ENCODE measurements around the gene TRIM3. TPM values are rescaled to one million over a fixed set of nuclear protein-coding genes. Genes with fewer than 3 reads are reported as not detected.

Gene TRIM3
- total and polyA plus RNA-seq, 2 of the 4 experiments (the other 2 are of a cell fraction): 13.8 to 22.3 TPM

DNA sequence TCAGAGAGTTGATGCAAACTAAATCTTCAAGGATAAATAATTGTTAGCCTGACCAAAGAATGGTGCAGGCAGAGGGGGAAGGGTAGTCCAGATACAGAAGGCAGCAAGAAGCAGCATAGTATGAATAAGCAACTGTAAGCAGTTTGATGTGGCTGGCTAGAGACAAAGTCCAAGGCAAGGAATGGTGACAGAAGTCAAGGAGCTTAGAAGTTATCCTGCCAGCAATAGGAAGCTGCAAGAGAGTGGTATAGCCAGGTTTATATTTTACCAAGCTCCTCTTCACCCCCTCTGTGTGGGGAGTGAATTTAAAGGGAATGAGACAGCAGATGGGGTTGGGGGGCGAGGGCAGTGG lies 14.7 kb downstream of the TRIM3 start:
- Histone ChIP-seq H3K9me1 (ENCODE audit: insufficient read depth, low read length) (no peaks in the 10 kb centered on the region), H4K20me1 (ENCODE audit: insufficient read depth, low read length) (0 out of 2 replicates have a peak, but pooled peaks cover 5% of the 10 kb centered on the region), H2BK120ac (ENCODE audit: low read depth, low read length) (no peak overlapping the region), H3K79me1 (ENCODE audit: low read depth in 1 of 2, low read length in 2 of 2) (peaks cover 0 to 7% of the 10 kb centered on the region in 2 experiments; a peak in 1 of 4 replicates), H3K4me3 (ENCODE audit: insufficient read depth, low read depth, low read length) (no peak overlapping the region), H4K91ac (ENCODE audit: insufficient read depth, low read depth, low read length) (no peak overlapping the region), H2AFZ (replicated peaks; ENCODE audit: low read length, poor library complexity) (no peak overlapping the region), H4K5ac (ENCODE audit: low read depth, low read length) (no peak overlapping the region), H3K18ac (ENCODE audit: low read depth, low read length) (no peak overlapping the region), H3K14ac (replicated peaks; ENCODE audit: low read depth, low read length) (no peak overlapping the region), H3K9ac (ENCODE audit: low read depth, low read length) (no peak overlapping the region), H3K36me3 (ENCODE audit: control insufficient read depth, insufficient read depth, low read length) (peaks cover 55% of the 10 kb centered on the region), H3K23ac (ENCODE audit: low read depth, low read length) (no peak overlapping the region), H4K8ac (ENCODE audit: low read depth in 2 of 2, low read length in 2 of 2) (no peak overlapping the region), H2BK20ac (ENCODE audit: low read depth, low read length) (no peak overlapping the region), H2BK5ac (ENCODE audit: low read depth, low read length, poor library complexity, severe bottlenecking) (no peak overlapping the region), H2AK9ac (replicated peaks; ENCODE audit: low read depth, low read length, poor library complexity) (no peak overlapping the region), H3K9me3 (ENCODE audit: control insufficient read depth, insufficient read depth, low read length) (no peaks in the 10 kb centered on the region), H3K56ac (ENCODE audit: extremely low read depth, insufficient read depth, low read length) (no peak overlapping the region), H2AK5ac (ENCODE audit: low read depth, low read length) (no peak overlapping the region), H3K27me3 (ENCODE audit: control insufficient read depth, insufficient read depth, low read length) (no peaks in the 10 kb centered on the region), H3K4me2 (ENCODE audit: low read depth, low read length) (no peak overlapping the region), H3K4me1 (ENCODE audit: control insufficient read depth, insufficient read depth, low read length) (no peaks in the 10 kb centered on the region), H2BK15ac (ENCODE audit: low read depth, low read length) (no peak overlapping the region), H3K4ac (ENCODE audit: low read depth, low read length) (no peak overlapping the region), H3K27ac (ENCODE audit: insufficient read depth, low read length) (no peak overlapping the region)
- BruUV-seq (replicated peaks): no TSS peak
- no peak for TF ChIP-seq SMC3 (IDR thresholded peaks at IDR 0.05; ENCODE audit: low read depth, low read length)
- TF ChIP-seq, protein P1, sequence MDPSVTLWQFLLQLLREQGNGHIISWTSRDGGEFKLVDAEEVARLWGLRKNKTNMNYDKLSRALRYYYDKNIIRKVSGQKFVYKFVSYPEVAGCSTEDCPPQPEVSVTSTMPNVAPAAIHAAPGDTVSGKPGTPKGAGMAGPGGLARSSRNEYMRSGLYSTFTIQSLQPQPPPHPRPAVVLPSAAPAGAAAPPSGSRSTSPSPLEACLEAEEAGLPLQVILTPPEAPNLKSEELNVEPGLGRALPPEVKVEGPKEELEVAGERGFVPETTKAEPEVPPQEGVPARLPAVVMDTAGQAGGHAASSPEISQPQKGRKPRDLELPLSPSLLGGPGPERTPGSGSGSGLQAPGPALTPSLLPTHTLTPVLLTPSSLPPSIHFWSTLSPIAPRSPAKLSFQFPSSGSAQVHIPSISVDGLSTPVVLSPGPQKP (IDR thresholded peaks at IDR 0.05; ENCODE audit: borderline replicate concordance, low read depth, low read length): no peak
- no peak for TF ChIP-seq MAZ (IDR thresholded peaks at IDR 0.05; ENCODE audit: borderline replicate concordance, low read depth, low read length)
- TF ChIP-seq, protein P2, sequence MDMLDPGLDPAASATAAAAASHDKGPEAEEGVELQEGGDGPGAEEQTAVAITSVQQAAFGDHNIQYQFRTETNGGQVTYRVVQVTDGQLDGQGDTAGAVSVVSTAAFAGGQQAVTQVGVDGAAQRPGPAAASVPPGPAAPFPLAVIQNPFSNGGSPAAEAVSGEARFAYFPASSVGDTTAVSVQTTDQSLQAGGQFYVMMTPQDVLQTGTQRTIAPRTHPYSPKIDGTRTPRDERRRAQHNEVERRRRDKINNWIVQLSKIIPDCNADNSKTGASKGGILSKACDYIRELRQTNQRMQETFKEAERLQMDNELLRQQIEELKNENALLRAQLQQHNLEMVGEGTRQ (IDR thresholded peaks at IDR 0.05; ENCODE audit: low read depth, low read length): no peak
- no peak for TF ChIP-seq CEBPB (IDR thresholded peaks at IDR 0.05; ENCODE audit: low read depth, low read length)
- intact Hi-C loops (cut with micrococcal nuclease): no loop called here
- ChIA-PET POLR2A (ENCODE audit: unreplicated experiment) (no interaction called here), CTCF (interaction anchor here (1.0 kb wide), 1 partner anchor 14 kb away, joined by 3 read pairs; no protein-coding TSS in a partner anchor)
- no CpG with 5 or more reads among the region's 1 CpG for WGBS, 2 experiments (ENCODE audit: extremely low coverage in 2 of 2, insufficient read length in 1 of 2)
- DNase-seq: no peak
- in situ Hi-C loops (cut with MboI; ENCODE audit: low sequenced_read_pairs): no loop called here
- ATAC-seq (ENCODE audit: low read depth): no peak
- dilution Hi-C loops (cut with HindIII; ENCODE audit: low sequenced_read_pairs, unreplicated experiment): no loop called here
